Keratinocyte (primary cell): Measurements from ENCODE around the gene CFAP45. TPM values are rescaled to one million over a fixed set of nuclear protein-coding genes. Genes with fewer than 3 reads are reported as not detected.

Experiments used
- DNase-seq: peaks from one replicate; pipeline ENCODE4 v3.0.0-alpha.2; 2011; ENCODE audit warnings: low read depth, missing footprints, low spot score
- FAIRE-seq: peaks from 2 replicates; lab custom pipeline; 2011; peaks lifted over from hg19 to GRCh38; lab: Jason Lieb, UNC
- H2AFZ ChIP-seq: 2 replicates; pipeline ENCODE4 v1.6.0; 2012; ENCODE audit warnings: low read length, control low read depth, inconsistent platforms; ENCODE audit not compliant: control insufficient read depth
- H3K27ac ChIP-seq: 2 replicates; pipeline ENCODE4 v1.5.1; 2011; ENCODE audit warnings: low read length; ENCODE audit not compliant: control insufficient read depth, insufficient read depth
- H3K27me3 ChIP-seq: 3 replicates; pipeline ENCODE4 v1.6.0; 2011; ENCODE audit warnings: low read length; ENCODE audit not compliant: control insufficient read depth, insufficient read depth; ENCODE audit errors: extremely low read depth
- H3K36me3 ChIP-seq, 2 experiments: 2 replicates in 1 of 2; 3 replicates in 1 of 2; pipeline ENCODE4 v1.5.1; 2011; ENCODE audit warnings: low read length in 2 of 2, mild to moderate bottlenecking in 1 of 2; ENCODE audit not compliant: control insufficient read depth in 2 of 2, insufficient read depth in 2 of 2; ENCODE audit errors: extremely low read depth in 1 of 2
- H3K4me1 ChIP-seq: 3 replicates; pipeline ENCODE4 v1.5.1; 2011; ENCODE audit warnings: low read length; ENCODE audit not compliant: control insufficient read depth, insufficient read depth; ENCODE audit errors: extremely low read depth
- H3K4me2 ChIP-seq: 3 replicates; pipeline ENCODE4 v1.6.0; 2011; ENCODE audit warnings: low read depth, low read length; ENCODE audit not compliant: control insufficient read depth, insufficient read depth; ENCODE audit errors: extremely low read depth
- H3K4me3 ChIP-seq, 3 experiments: fragments of 200-600 bp in 1 of 3; sonication (generic) in 1 of 3; 2 replicates in 2 of 3; 3 replicates in 1 of 3; pipeline ENCODE4 v1.5.1; 2011 to 2016; ENCODE audit warnings: low read length in 3 of 3, mild to moderate bottlenecking in 3 of 3, control low read depth in 2 of 3, inconsistent platforms in 1 of 3, low read depth in 1 of 3, mixed read lengths in 1 of 3, mixed run types in 1 of 3, moderate library complexity in 1 of 3; ENCODE audit not compliant: control insufficient read depth in 2 of 3, insufficient read depth in 2 of 3; ENCODE audit errors: extremely low read depth in 1 of 3
- H3K79me2 ChIP-seq: 2 replicates; pipeline ENCODE4 v1.6.0; 2012; ENCODE audit warnings: low read length; ENCODE audit not compliant: control insufficient read depth, insufficient read depth
- H3K9ac ChIP-seq: 3 replicates; pipeline ENCODE4 v1.6.0; 2011; ENCODE audit warnings: low read length; ENCODE audit not compliant: control insufficient read depth, insufficient read depth; ENCODE audit errors: extremely low read depth
- H3K9me1 ChIP-seq: 3 replicates; pipeline ENCODE4 v1.6.0; 2011; ENCODE audit warnings: low read length; ENCODE audit not compliant: control insufficient read depth, insufficient read depth; ENCODE audit errors: extremely low read depth
- H3K9me3 ChIP-seq: 2 replicates; pipeline ENCODE4 v1.5.1; 2012; ENCODE audit warnings: low read depth, low read length; ENCODE audit not compliant: control insufficient read depth
- H4K20me1 ChIP-seq: 3 replicates; pipeline ENCODE4 v1.6.0; 2011; ENCODE audit warnings: low read length; ENCODE audit not compliant: control insufficient read depth, insufficient read depth; ENCODE audit errors: extremely low read depth
- CTCF ChIP-seq, 3 experiments: IDR thresholded peaks in 1 of 3; conservative IDR thresholded peaks in 1 of 3; optimal IDR thresholded peaks in 1 of 3; 2 replicates in 2 of 3; 3 replicates in 1 of 3; pipeline versions ENCODE3 to v1.5.1; 2011; ENCODE audit warnings: low read length in 3 of 3, mild to moderate bottlenecking in 3 of 3, moderate library complexity in 2 of 3, control low read depth in 1 of 3, inconsistent platforms in 1 of 3; ENCODE audit not compliant: insufficient read depth in 2 of 3; ENCODE audit errors: extremely low read depth in 1 of 3
- EZH2 ChIP-seq: IDR thresholded peaks from one replicate; pipeline ENCODE4 v1.6.1; 2012; ENCODE audit warnings: inconsistent platforms, mild to moderate bottlenecking, low read length, moderate library complexity
- dilution Hi-C: fragments of 300-500 bp; cut with MboI; formaldehyde crosslinking; loops from one replicate; pipeline ENCODE4 v1.7.0; 2020; ENCODE audit warnings: low sequenced_read_pairs; ENCODE audit not compliant: extremely low pct_ligation_motif_present
- polyA plus RNA-seq, 5 experiments: library from polyadenylated mRNA; depleted of rRNA in 3 of 5; stranded (reverse) in 3 of 5; stranded (forward) in 1 of 5; unstranded in 1 of 5; fragments of >200 nt; gene quantifications; 1 replicate in 1 of 5; 2 replicates in 3 of 5; 3 replicates in 1 of 5; pipeline versions ENCODE4 v1.2.1 to v1.2.3, GENCODE V29; 2011 to 2012; ENCODE audit warnings: missing spikeins in 2 of 5, low read depth in 1 of 5, low replicate concordance in 1 of 5

The CFAP45 gene
- polyA plus RNA-seq, 1 donor (not counting 4 experiments of a cell fraction or from before 2014, with no cell fraction given) = 2.3 TPM

DNA sequence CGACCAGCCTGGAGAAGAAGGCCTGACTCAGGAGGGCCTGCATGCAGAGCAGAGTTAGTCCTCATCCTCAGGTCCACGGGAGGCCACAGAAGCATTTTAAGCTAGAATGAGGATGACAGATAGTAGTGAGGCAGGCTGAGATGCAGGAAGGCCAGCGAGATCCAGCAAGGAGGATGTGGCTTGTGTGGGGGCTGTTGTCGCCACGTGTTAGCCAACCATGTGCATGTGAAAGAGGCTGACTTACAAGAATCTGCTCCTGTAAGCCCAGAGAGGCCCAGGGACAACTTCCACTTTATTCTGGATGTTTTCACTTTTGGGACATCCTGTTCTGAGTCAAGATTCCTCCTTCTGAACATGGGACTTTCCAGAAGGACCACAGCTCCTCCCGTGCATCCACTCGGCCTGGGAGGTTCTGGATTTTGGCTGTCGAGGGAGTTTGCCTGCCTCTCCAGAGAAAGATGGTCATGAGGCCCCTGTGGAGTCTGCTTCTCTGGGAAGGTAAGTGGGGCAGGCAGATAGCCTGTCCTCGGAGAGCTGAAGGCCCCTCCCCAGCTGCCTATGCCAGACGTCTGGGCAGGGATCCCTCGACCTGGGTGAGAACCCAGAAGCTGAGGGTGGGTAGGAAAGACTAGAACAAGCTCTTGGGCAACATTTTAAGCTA, 73.4 kb downstream of the CFAP45 start, which contains the start of gene SLAMF8:
Gene SLAMF8, plus strand, starts transcription at position 433 of the 661 bp plus-strand sequence. Its CDS starts 26 bp downstream, at position 459.
- no peaks in the 10 kb centered on the region for H4K20me1 ChIP-seq
- peaks cover 21% of the 10 kb centered on the region for H3K27me3 ChIP-seq
- H3K9me1 ChIP-seq = no peaks in the 10 kb centered on the region
- no peaks in the 10 kb centered on the region for H3K36me3 ChIP-seq
- dilution Hi-C loops = no loop called here
- no peak within 1 kb of the TSS for H2AFZ ChIP-seq
- FAIRE-seq (no peak), DNase-seq (no peak)
- peaks cover 16% of the 10 kb centered on the region for H3K4me1 ChIP-seq
- H3K9me3 ChIP-seq = no peaks in the 10 kb centered on the region
- no peak within 1 kb of the TSS for H3K9ac ChIP-seq
- no peaks in the 10 kb centered on the region for H3K79me2 ChIP-seq
- no peak within 1 kb of the TSS for H3K4me3 ChIP-seq
- no peak within 1 kb of the TSS for H3K4me2 ChIP-seq
- H3K27ac ChIP-seq = no peak within 1 kb of the TSS
- TF ChIP-seq EZH2 = no peak
- TF ChIP-seq CTCF (optimal IDR thresholded peaks at IDR 0.05 in 1 of 3, IDR thresholded peaks at IDR 0.05 in 1 of 3, conservative IDR thresholded peaks at IDR 0.05 in 1 of 3; ENCODE audit: extremely low read depth in 1 of 3, insufficient read depth in 2 of 3, low read length in 3 of 3) = no peak

DNA sequence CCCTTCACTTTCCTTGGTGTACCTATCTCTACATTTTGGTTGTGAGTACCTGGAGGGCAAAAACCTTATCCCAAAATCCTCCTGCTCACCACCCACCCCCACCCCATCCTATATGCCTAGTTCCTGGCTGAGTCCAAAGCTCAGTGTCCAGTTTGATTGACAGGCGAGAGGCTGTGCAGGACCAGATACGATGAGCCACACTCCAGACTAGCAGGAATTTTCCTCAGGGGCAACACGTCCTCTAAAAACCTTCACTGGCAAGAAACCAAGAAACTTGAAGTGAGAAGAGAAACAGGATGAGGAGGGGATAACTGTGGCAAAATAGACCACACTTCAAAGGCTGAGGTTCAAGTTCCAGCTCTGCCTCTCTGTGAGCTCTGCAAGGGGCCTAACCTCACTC, 74.4 kb downstream of the CFAP45 start:
- H3K9me3 ChIP-seq = no peaks in the 10 kb centered on the region
- peaks cover 16% of the 10 kb centered on the region for H3K4me1 ChIP-seq
- no peak for FAIRE-seq
- dilution Hi-C loops = no loop called here
- H3K9me1 ChIP-seq = no peaks in the 10 kb centered on the region
- peaks cover 21% of the 10 kb centered on the region for H3K27me3 ChIP-seq
- H3K36me3 ChIP-seq = no peaks in the 10 kb centered on the region
- H3K4me2 ChIP-seq = no peak overlapping the region
- no peak overlapping the region for H2AFZ ChIP-seq
- H3K4me3 ChIP-seq = no peak overlapping the region
- no peak overlapping the region for H3K27ac ChIP-seq
- no peak overlapping the region for H3K9ac ChIP-seq
- no peak for DNase-seq
- TF ChIP-seq EZH2 = no peak
- no peak for TF ChIP-seq CTCF (optimal IDR thresholded peaks at IDR 0.05 in 1 of 3, IDR thresholded peaks at IDR 0.05 in 1 of 3, conservative IDR thresholded peaks at IDR 0.05 in 1 of 3; ENCODE audit: extremely low read depth in 1 of 3, insufficient read depth in 2 of 3, low read length in 3 of 3)
- no peaks in the 10 kb centered on the region for H3K79me2 ChIP-seq
- H4K20me1 ChIP-seq = no peaks in the 10 kb centered on the region
